Renal cortical epithelial cell (primary cell): Measurements from ENCODE around the gene KCNK18. TPM values are rescaled to one million over a fixed set of nuclear protein-coding genes. Genes with fewer than 3 reads are reported as not detected.
"Not testable (repeated sequence)": the region's sequence is repeated elsewhere in the genome, so short reads cannot be mapped to it uniquely, and the experiment has no call there.

Experiments
- DNase-seq: peaks from one replicate; pipeline ENCODE4 v3.0.0-alpha.2; 2011; ENCODE audit warnings: low read depth
- total RNA-seq: library from RNA; depleted of rRNA; stranded (reverse); fragments of >200 nt; gene quantifications from 2 replicates; pipeline ENCODE4 v1.2.3, GENCODE V29; 2014

KCNK18 gene
- total RNA-seq, 1 donor from 2014 or later, result not detected

GRCh38 chr10:117221156-117221711 lies 23.9 kb downstream of the KCNK18 start:
- peak; percentile 33 for DNase-seq

GRCh38 chr10:117222552-117222951 lies 25.3 kb downstream of the KCNK18 start:
- DNase-seq, result no peak

- DNase-seq, result no peak
Observed at GRCh38 chr10:117222976-117223692, 25.8 kb downstream of the KCNK18 start.

- no peak for DNase-seq
Observed at GRCh38 chr10:117223693-117224430, 26.6 kb downstream of the KCNK18 start.

GRCh38 chr10:117224881-117225280 lies 27.6 kb downstream of the KCNK18 start:
- no peak for DNase-seq

GRCh38 chr10:117226813-117227451 lies 29.6 kb downstream of the KCNK18 start:
- peak; percentile 56 for DNase-seq

- DNase-seq, result no peak
Observed at GRCh38 chr10:117228210-117228609, 30.9 kb downstream of the KCNK18 start.

GRCh38 chr10:117230107-117230506 lies 32.8 kb downstream of the KCNK18 start:
- not testable (repeated sequence) for DNase-seq

- no peak for DNase-seq
Observed at GRCh38 chr10:117237401-117237991, 40.2 kb downstream of the KCNK18 start.

GRCh38 chr10:117239051-117239450 lies 41.8 kb downstream of the KCNK18 start:
- DNase-seq, result no peak

- DNase-seq, result no peak
Observed at GRCh38 chr10:117239721-117240620, 42.7 kb downstream of the KCNK18 start.

- DNase-seq, result no peak
Observed at GRCh38 chr10:117240621-117241529, 43.6 kb downstream of the KCNK18 start, which contains the start of gene SLC18A2. Gene SLC18A2, plus strand, starts transcription at chr10:117241114. Its CDS starts 580 bp downstream, at chr10:117241694.

GRCh38 chr10:117241541-117242462 lies 44.5 kb downstream of the KCNK18 start:
- DNase-seq, result no peak

GRCh38 chr10:117242463-117242832 lies 45.2 kb downstream of the KCNK18 start:
- DNase-seq, result no peak

- DNase-seq, result peak; percentile 79
Observed at GRCh38 chr10:117246997-117247671, 49.8 kb downstream of the KCNK18 start.

GRCh38 chr10:117248750-117249465 lies 51.6 kb downstream of the KCNK18 start:
- peak; percentile 70 for DNase-seq

- DNase-seq, result peak; percentile 89
Observed at GRCh38 chr10:117249493-117250093, 52.3 kb downstream of the KCNK18 start.
